CD4-positive, alpha-beta T cell (primary cell): ENCODE data around the gene PAPPA. TPM values are rescaled to one million over a fixed set of nuclear protein-coding genes. Genes with fewer than 3 reads are reported as not detected.

Experiments used
- ATAC-seq: fragments of 200-7000 bp; cut with Tn5 transposase; one replicate; pipeline ENCODE4 v1.10.0; 2022; ENCODE audit warnings: mild to moderate bottlenecking; ENCODE audit not compliant: poor library complexity
- CTCF ChIA-PET: fragments of 350-600 bp; sonication (Branson Sonifier 250); formaldehyde crosslinking; loops from one replicate; lab custom pipeline; 2021; ENCODE audit warnings: antibody characterized with exemption, inconsistent platforms; lab: Charles Lee
- POLR2A ChIA-PET: fragments of 350-600 bp; sonication (Branson Sonifier 250); formaldehyde crosslinking; loops from one replicate; lab custom pipeline; 2021; ENCODE audit warnings: antibody characterized with exemption, inconsistent platforms; lab: Charles Lee
- DNase-seq, 14 experiments: peaks; one replicate each; pipeline ENCODE4 v3.0.0-alpha.2; 2013 to 2020; ENCODE audit warnings: mixed read lengths in 2 of 14
- H3K27ac ChIP-seq, 2 donors: one replicate each; pipeline versions ENCODE4 v1.5.1 to v1.7.0; 2013; ENCODE audit warnings: low read length in 2 of 2, low read depth in 1 of 2, mild to moderate bottlenecking in 1 of 2
- H3K27me3 ChIP-seq, 2 experiments: 1 replicate in 1 of 2; 2 replicates in 1 of 2; pipeline versions ENCODE4 v1.6.1 to v1.7.0; 2013; ENCODE audit warnings: low read length in 2 of 2, control low read depth in 1 of 2, mild to moderate bottlenecking in 1 of 2, moderate library complexity in 1 of 2; ENCODE audit not compliant: insufficient read depth in 2 of 2, control insufficient read depth in 1 of 2
- H3K36me3 ChIP-seq: one replicate; pipeline ENCODE4 v1.6.1; 2013; ENCODE audit warnings: low read length, control low read depth; ENCODE audit not compliant: insufficient read depth
- H3K4me1 ChIP-seq: one replicate; pipeline ENCODE4 v1.6.1; 2013; ENCODE audit warnings: low read length, control low read depth; ENCODE audit not compliant: insufficient read depth
- H3K4me3 ChIP-seq: one replicate; pipeline ENCODE4 v1.5.1; 2013; ENCODE audit warnings: mild to moderate bottlenecking, low read length, moderate library complexity
- H3K9me3 ChIP-seq, 2 experiments: 1 replicate in 1 of 2; 2 replicates in 1 of 2; pipeline versions ENCODE4 v1.6.1 to v1.7.0; 2013; ENCODE audit warnings: low read length in 2 of 2, mild to moderate bottlenecking in 2 of 2, control low read depth in 1 of 2, moderate library complexity in 1 of 2; ENCODE audit not compliant: control insufficient read depth in 1 of 2, insufficient read depth in 1 of 2
- H3K27ac Mint-ChIP-seq: one replicate; pipeline ENCODE4 v1.8.0; 2020; ENCODE audit warnings: mixed read lengths
- H3K27me3 Mint-ChIP-seq: one replicate; pipeline ENCODE4 v1.8.0; 2021; ENCODE audit warnings: mixed read lengths
- H3K36me3 Mint-ChIP-seq: one replicate; pipeline ENCODE4 v1.8.0; 2021; ENCODE audit warnings: low read depth, mixed read lengths
- H3K4me1 Mint-ChIP-seq: one replicate; pipeline ENCODE4 v1.8.0; 2021; ENCODE audit warnings: low read depth, mixed read lengths
- H3K4me3 Mint-ChIP-seq: one replicate; pipeline ENCODE4 v1.8.0; 2020; ENCODE audit warnings: mild to moderate bottlenecking, mixed read lengths
- H3K9me3 Mint-ChIP-seq: one replicate; pipeline ENCODE4 v1.8.0; 2020; ENCODE audit warnings: mixed read lengths
- CTCF ChIP-seq: fragments of 200-600 bp; IDR thresholded peaks from one replicate; pipeline ENCODE4 v1.8.0; 2022; ENCODE audit warnings: antibody characterized with exemption, mild to moderate bottlenecking
- intact Hi-C, 2 experiments: fragments of 100-400 bp; cut with DNase I in 1 of 2; cut with micrococcal nuclease in 1 of 2; formaldehyde crosslinking; loops; one replicate each; pipeline versions ENCODE4 v1.15.1 to v1.9.0; 2023 to 2025; cut with DNase I, micrococcal nuclease
- total RNA-seq, 174 experiments: library from RNA in 2 of 174; stranded (reverse) in 2 of 174; gene quantifications; one replicate each; pipeline ENCODE4 v1.2.3 and lab custom pipeline; 2021 to 2026

PAPPA gene
- total RNA-seq, 2 experiments from 2014 or later = 0.03 TPM; not detected in 1

GRCh38 chr9:116335392-116335791, 181.8 kb downstream of the PAPPA start:
- Histone ChIP-seq H3K36me3 (no peaks in the 10 kb centered on the region), H3K27ac (no peak overlapping the region), H3K9me3 (peaks cover 0 to 9% of the 10 kb centered on the region in 2 experiments), H3K4me1 (no peaks in the 10 kb centered on the region), H3K27me3 (peaks cover 4 to 13% of the 10 kb centered on the region in 2 experiments), H3K4me3 (no peak overlapping the region)
- POLR2A ChIA-PET = no interaction called here
- Mint-ChIP-seq H3K9me3 (peaks cover 6% of the 10 kb centered on the region), H3K36me3 (no peaks in the 10 kb centered on the region), H3K4me3 (no peak overlapping the region), H3K4me1 (no peaks in the 10 kb centered on the region), H3K27ac (no peak overlapping the region), H3K27me3 (peaks cover 22% of the 10 kb centered on the region)
- no peak for TF ChIP-seq CTCF
- DNase-seq = no peak
- ATAC-seq = no peak
- intact Hi-C loops = no loop called here
- CTCF ChIA-PET = no interaction called here

GRCh38 chr9:116336133-116336862, 182.7 kb downstream of the PAPPA start:
- H3K27me3 Mint-ChIP-seq = peaks cover 22% of the 10 kb centered on the region
- POLR2A ChIA-PET = no interaction called here

GRCh38 chr9:116337015-116337414, 183.4 kb downstream of the PAPPA start:
- ChIA-PET POLR2A (no interaction called here), CTCF (interaction anchor here (1.6 kb wide), 1 partner anchor 67 kb away, joined by 3 read pairs; no protein-coding TSS in a partner anchor)
- ATAC-seq (no peak), DNase-seq (no peak)
- no peak for TF ChIP-seq CTCF
- intact Hi-C loops = no loop called here
- peaks cover 4% of the 10 kb centered on the region for H3K9me3 Mint-ChIP-seq
- no peaks in the 10 kb centered on the region for H3K4me1 Mint-ChIP-seq
- Histone ChIP-seq H3K27ac (no peak overlapping the region), H3K27me3 (peaks cover 4 to 13% of the 10 kb centered on the region in 2 experiments), H3K9me3 (peaks cover 0 to 9% of the 10 kb centered on the region in 2 experiments), H3K4me1 (no peaks in the 10 kb centered on the region), H3K4me3 (no peak overlapping the region), H3K36me3 (no peaks in the 10 kb centered on the region)
- H3K4me3 Mint-ChIP-seq = no peak overlapping the region
- H3K27ac Mint-ChIP-seq = no peak overlapping the region
- peaks cover 22% of the 10 kb centered on the region for H3K27me3 Mint-ChIP-seq
- no peaks in the 10 kb centered on the region for H3K36me3 Mint-ChIP-seq

More at GRCh38 chr9:116336133-116336862, 182.7 kb downstream of the PAPPA start:
- H3K4me3 ChIP-seq = no peak overlapping the region
- TF ChIP-seq CTCF = no peak
- peaks cover 4 to 13% of the 10 kb centered on the region in 2 experiments for H3K27me3 ChIP-seq
- H3K27ac Mint-ChIP-seq = no peak overlapping the region
- intact Hi-C loops = no loop called here
- H3K4me3 Mint-ChIP-seq = no peak overlapping the region
- H3K27ac ChIP-seq = no peak overlapping the region
- ATAC-seq (no peak), DNase-seq (no peak)
- H3K36me3 ChIP-seq = no peaks in the 10 kb centered on the region
- CTCF ChIA-PET = no interaction called here
- no peaks in the 10 kb centered on the region for H3K36me3 Mint-ChIP-seq
- H3K9me3 ChIP-seq = peaks cover 0 to 9% of the 10 kb centered on the region in 2 experiments
- no peaks in the 10 kb centered on the region for H3K4me1 ChIP-seq
- H3K9me3 Mint-ChIP-seq = peaks cover 6% of the 10 kb centered on the region
- H3K4me1 Mint-ChIP-seq = no peaks in the 10 kb centered on the region
